Stimulated activated CD8-positive, alpha-beta memory T cell treated with anti-CD3 and anti-CD28 coated beads, Interleukin-4, amount 100 ng/mL, for 4 hours (primary cell): Measurements from ENCODE around the gene MALAT1.
A peak's percentile ranks its signal among the peaks of the same experiment; 100 is the strongest.

Source experiments
- DNase-seq, 2 donors: peaks; one replicate each; pipeline ENCODE4 v3.0.0-alpha.2; 2020; ENCODE audit warnings: low read depth in 2 of 2, low spot score in 1 of 2

Gene MALAT1

GRCh38 chr11:65537620-65538231, 38.9 kb downstream of the MALAT1 start:
- no peak for DNase-seq

GRCh38 chr11:65538232-65538914, 39.5 kb downstream of the MALAT1 start:
- DNase-seq = no peak

DNA sequence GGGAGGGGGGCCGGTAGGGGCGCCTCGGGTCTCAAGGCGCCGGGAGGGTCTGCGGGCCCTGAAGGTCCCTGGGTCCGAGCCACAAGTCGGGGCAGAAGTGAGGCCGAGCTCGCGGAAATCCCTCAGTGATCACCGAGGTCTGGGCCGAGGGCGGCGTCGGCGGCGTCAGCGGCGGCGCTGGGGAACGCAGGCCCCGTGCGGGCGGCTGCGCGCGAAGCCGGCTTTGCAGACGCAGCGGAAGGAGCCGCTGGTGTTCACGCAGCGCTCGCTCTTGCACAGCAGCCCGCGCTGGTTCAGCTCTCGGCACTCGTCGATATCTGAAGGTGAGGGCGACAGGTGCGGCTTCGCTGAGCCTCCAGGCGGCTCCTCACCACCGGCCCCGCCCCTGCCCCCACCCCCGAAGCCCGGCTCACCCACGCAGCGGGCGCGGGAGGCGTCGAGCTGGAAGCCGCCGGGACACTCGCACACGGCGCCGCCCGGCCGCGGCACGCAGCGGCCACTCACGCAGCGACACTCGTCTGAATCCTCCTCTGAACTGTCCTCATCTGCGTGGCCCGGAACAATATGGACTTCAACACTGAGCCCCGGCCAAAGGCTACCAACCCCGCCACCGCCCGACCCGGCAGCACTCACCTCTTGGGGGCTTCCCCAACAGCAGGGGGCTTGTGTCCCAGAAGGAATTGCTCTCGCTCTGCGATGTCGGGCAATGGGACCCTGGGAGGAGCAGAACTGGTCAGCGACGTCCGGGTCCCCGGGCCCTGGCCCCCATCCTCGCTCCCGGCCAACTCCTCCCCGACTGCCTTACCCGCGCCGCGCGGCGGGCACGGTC, 40.3 kb downstream of the MALAT1 start:
- DNase-seq = no peak

DNA sequence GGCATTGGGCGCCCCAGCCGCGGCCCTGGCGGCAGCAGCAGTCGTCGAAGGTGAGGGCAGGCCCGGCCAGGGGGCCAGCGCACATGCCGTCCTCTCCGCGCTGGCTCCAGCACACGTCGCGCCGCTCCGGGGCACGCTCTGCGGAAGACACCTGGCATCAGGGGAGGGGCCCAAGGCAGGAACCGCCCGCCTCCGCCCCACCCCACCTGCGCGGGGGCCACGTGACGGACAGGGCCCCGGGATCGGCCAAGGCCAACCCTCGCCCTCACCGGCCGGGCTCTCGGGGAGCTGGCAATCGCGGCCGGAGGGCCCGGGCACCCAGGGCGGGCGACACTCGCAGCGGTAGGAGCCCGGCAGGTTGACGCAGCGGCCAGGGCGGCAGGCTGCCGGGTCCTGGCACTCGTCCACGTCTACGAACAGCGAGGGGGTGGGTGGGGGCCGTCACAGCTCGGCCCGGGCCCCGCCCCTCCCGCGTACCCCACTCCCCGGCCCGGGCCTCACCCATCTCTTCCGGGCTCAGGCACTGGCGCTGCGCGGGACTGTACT, 41.0 kb downstream of the MALAT1 start:
- DNase-seq = no peak

DNA sequence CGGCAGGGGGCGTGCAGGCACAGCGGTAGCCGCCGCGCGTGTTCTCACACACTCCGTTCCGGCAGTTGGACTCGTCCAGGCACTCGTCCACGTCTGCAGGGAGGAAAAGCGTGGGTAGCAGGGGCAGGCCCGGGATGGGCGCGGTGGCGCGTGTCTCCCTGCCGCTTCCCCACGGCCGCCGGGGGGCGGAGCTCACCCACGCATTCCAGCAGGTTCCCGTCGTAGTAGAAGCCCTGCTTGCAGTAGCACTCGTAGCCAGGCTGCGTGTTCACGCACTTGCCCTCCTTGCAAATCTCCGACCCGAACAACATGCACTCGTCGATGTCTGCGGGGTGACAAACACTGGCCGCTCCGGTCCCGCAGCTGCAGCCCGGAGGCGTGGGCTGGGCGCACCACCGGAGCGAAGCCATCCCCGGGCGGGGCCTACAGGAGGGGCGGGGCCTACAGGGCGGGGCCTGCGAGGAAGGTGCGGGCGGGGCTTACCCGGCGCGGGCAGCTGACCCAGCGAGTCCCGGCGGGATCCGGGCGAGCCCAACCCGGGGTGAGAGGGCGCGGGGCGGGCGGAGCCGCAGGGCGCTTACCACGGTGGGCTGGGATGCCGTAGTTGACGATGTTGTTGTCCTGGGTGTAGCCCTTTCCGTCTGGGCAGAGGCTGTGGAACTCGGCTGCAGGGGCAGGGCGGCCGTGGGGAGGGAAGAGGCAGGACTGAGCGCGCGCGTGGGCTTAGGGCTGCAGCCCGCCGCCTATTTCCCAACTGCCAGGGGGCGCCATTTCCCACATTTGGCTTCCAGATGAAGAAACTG, 41.6 kb downstream of the MALAT1 start:
- peak; percentile 70 to 72 for DNase-seq

DNA sequence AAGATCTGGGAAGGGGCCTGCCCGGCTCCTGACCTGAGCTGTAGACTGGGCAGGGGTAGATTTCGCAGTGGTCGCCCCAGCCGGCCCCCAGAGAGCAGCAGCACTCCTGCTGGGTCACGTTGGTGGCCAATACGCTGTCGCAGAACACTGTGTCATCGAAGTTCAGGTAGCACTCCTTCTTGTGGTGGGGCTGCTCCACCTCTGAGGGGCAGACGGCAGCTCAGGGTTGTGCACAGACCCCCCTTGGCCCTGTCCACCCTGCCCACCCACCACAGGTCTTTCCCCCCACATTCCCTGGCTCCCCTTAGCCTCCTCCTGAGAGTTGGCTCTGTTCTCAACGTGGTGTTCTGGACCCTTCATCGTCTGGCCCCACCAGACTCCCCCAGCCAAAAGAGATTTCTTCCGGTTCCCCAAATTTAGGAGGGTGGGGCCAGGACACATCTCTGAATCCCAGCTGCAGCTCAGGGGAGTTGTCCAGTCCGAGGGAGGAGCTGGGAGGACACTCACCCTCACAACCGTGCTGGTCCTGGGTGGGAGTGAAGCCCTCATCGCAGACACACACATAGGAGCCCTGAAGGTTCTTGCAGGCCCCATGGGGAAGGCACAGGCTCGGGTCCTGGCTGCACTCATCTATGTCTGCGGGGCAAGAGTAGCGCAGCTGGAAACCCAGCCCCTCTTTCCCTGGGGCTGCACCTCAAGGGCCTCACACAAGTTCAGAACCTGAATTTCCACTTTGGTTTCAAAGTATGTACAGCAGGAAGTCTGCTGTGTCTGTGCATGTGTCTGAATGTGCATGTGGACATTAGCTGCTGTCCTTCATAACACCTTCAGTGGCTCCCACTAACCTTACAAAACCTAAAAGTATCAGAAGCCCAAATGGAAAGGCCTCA, 42.5 kb downstream of the MALAT1 start:
- no peak for DNase-seq

DNA sequence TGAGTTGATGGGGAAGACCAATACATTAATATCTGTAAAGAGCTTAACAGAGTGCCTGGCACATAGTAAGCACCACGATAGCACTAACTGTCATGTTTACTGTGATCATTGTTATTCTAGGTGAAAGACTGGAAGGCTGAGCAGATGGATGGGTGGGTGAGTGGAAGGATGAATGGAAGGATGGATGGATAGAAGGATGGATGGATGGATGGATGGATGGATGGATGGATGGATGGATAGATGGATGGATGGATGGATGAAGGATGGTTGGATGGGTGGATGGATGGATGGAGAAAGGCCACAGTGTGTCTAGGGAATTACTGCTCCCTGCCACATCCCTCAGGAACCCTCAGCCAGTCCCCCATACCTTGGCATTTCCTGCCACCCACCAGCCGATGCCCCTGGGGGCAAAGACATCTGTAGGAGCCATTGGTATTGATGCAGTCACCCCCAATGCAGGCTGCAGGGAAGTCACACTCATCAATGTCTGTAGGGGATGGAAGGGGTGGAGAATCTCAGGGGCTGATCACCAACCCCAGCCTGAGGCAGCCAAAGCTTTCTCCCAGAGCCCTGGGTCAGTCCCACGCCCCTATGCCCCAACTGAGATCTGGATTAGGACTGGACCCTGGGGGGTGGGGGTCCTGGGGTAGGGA, 44.0 kb downstream of the MALAT1 start:
- DNase-seq = no peak

DNA sequence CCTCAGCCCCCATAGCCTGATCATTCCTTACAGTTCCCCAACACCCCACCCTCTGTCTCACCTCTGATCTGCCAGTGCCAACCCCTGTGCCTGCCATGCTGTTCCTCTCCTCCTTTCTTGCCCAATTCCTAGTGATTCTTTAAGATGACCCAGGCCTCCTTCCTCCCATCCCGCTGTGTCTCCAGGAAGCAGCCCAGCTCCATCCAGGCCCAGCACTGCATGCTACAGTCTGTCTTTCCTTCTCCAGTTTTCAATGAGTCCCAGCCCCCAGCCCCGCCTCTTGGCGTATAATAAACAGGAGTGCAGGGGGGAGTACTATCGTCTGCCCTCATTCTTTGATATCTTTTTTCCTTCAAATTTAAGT, 47.0 kb downstream of the MALAT1 start:
- DNase-seq = no peak

GRCh38 chr11:65546217-65546958, 47.5 kb downstream of the MALAT1 start:
- DNase-seq = peak; percentile 98

DNA sequence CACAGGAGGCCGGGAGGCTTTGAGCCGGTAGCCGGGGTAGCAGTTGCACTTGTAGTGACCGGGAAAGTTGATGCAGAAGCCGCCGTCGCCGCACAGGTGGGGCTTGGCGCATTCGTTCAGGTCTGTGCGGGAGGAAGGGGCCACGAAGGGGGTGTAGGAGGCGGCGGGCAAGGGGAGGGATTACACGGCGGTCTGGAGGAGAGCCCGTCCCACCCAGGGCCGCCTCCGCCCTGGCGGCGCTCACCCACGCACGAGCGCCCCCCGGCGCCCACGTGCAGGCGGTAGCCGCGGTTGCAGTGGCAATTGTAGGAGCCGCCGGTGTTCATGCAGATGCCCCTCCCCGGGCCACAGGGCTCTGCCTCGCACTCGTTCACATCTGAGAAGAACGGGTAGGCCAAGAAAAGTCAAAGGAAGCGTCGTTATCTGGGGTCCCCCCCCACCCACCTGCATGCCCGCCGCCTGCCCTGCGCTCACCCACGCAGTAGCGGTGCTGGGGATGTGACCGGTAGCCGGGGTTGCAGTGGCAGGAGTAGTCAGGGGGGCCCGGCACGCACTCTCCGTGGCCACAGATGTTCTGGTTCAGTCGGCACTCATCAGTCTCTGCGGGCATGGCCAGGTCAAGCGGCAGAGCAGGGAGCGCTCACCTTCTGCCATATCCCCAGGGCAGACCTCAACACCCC, 48.7 kb downstream of the MALAT1 start:
- peak in 1 of 2 donors; percentile 32 for DNase-seq

- no peak for DNase-seq
Measured at GRCh38 chr11:65548395-65548794, 49.5 kb downstream of the MALAT1 start.

DNA sequence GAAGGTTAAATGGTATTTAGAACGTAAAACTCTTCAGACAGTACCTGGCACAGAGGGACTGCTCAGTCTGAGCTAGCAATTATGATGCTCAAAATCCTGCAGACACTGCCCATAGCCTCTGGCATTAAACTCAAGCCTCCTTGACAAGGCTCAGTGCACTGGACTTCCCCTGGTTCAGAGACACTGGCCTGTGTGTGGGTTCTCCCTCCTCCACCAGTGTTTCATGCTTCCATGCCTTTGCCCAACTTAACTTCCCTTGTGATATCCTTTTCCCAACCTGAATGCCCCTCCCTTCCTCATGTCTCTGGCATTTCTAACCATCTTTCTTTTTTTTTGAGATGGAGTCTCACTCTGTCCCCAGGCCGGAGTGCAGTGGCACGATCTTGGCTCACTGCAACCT, 50.3 kb downstream of the MALAT1 start:
- DNase-seq = no peak

DNA sequence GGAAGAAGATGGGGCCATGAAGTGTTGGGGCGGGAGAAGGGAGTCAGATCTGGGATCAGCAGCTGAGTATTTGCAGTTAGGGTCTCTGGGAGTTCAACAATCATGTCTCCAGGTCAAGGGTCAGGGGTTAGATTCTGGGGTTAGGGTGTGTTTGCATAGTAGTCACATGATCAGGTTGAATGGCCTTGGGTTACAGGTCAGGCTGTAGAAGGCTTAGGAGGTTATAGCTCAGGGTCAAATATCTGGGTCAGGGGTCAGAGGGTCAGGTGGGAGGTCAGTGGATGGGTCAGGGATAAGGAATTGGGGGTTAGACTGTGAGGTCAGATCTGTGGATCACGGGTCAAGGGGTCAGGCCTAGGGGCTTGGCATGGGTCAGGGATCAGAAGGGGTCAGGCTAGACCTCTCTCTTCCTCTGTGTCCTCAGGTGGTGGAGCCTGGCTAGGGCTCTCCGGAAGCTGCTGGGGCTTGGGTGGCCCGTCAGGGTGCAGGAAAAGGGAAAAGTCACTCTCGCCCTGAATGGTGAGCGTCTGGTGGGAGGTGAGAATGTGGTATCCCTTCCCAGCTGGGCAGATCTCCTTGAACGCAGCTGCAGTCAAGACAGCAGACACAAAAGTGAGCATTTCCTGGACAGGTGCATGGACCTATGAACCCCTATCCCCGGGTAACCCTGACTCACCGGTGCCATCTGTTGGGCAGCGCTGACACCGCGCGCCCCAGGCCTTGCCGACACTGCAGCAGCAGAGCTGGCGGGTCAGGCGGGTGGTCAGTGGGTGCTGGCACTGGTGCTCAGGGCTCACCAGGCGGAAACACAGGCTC, 52.9 kb downstream of the MALAT1 start:
- DNase-seq = peak in 1 of 2 donors; percentile 27

GRCh38 chr11:65552388-65552951, 53.6 kb downstream of the MALAT1 start:
- no peak for DNase-seq

GRCh38 chr11:65553301-65554001, 54.6 kb downstream of the MALAT1 start:
- peak in 1 of 2 donors; percentile 37 for DNase-seq

DNA sequence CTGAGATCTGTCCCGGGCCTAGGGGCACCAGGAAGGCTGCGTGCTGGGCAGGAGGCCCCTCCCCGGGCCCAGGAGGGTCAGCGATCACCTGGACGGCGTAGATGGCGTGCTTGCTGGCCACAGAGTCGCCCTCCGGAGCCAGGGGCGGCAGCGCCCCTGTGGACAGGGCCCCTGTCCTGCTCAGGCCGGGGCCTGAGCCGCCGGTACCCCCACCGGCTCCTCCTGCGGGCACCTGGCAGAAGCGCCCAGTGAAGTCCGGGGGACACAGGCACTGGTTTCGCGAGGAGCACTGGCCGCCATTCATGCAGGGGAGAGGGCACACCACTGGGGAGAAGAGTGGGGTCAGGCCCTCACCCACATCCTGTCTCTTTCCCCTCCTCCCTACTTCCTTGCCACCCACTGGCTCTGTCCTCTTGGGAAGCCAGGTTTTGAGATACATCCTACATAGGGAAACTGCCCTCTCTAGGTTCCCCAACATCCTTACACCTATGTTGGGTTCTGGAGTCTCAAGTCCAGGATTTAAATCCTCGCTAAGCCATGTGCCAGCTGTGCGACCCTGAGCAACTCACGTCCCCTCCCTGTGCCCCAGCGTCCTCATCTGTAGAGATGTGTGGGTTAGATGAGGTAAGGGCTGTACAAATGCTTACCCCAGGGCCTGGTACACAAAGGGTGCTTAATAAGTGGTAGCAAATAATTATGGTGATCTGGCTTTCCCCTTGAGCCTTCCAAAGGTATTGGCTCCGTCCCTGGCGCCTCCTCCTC, 55.4 kb downstream of the MALAT1 start:
- DNase-seq = no peak
